Measurements from ENCODE around the gene PRKAA1.
"Not testable (repeated sequence)": the region's sequence is repeated elsewhere in the genome, so short reads cannot be mapped to it uniquely, and the experiment has no call there.

Gene PRKAA1

GRCh38 chr5:40825461-40826043 is 27.4 kb upstream of the PRKAA1 start:
- DNase-seq = not testable (repeated sequence)

GRCh38 chr5:40823459-40823858 is 25.3 kb upstream of the PRKAA1 start:
- no peak for DNase-seq

- no peak for DNase-seq
Measured at GRCh38 chr5:40813698-40814281, 15.6 kb upstream of the PRKAA1 start.

- no peak for DNase-seq
Measured at GRCh38 chr5:40812125-40812524, 14.0 kb upstream of the PRKAA1 start.

- no peak for DNase-seq
Measured at GRCh38 chr5:40801771-40802562, 3.8 kb upstream of the PRKAA1 start.

GRCh38 chr5:40799258-40799657 is 1.1 kb upstream of the PRKAA1 start:
- peak in 1 of 3 experiments; percentile 16 for DNase-seq

- no peak for DNase-seq
Measured at GRCh38 chr5:40798801-40799210, 632 bp upstream of the PRKAA1 start.

GRCh38 chr5:40797273-40798011 is 732 bp downstream of the PRKAA1 start:
- peak; percentile 60 to 92 (median 91) for DNase-seq

- DNase-seq = no peak
Measured at GRCh38 chr5:40796487-40796889, 1.7 kb downstream of the PRKAA1 start.

- not testable (repeated sequence) for DNase-seq
Measured at GRCh38 chr5:40794877-40795276, 3.3 kb downstream of the PRKAA1 start.

GRCh38 chr5:40794340-40794739 is 3.8 kb downstream of the PRKAA1 start:
- DNase-seq = not testable (repeated sequence)

- DNase-seq = not testable (repeated sequence)
Measured at GRCh38 chr5:40792691-40793090, 5.5 kb downstream of the PRKAA1 start.

- no peak for DNase-seq
Measured at GRCh38 chr5:40791715-40792139, 6.4 kb downstream of the PRKAA1 start.

GRCh38 chr5:40790947-40791593 is 7.1 kb downstream of the PRKAA1 start:
- no peak for DNase-seq

GRCh38 chr5:40788941-40789340 is 9.2 kb downstream of the PRKAA1 start:
- not testable (repeated sequence) for DNase-seq

- DNase-seq = no peak
Measured at GRCh38 chr5:40787986-40788385, 10.2 kb downstream of the PRKAA1 start.

GRCh38 chr5:40786664-40787063 is 11.5 kb downstream of the PRKAA1 start:
- DNase-seq = not testable (repeated sequence)

GRCh38 chr5:40784916-40785315 is 13.3 kb downstream of the PRKAA1 start:
- DNase-seq = no peak

GRCh38 chr5:40784027-40784653 is 14.0 kb downstream of the PRKAA1 start:
- no peak for DNase-seq

GRCh38 chr5:40781843-40782409 is 16.2 kb downstream of the PRKAA1 start:
- DNase-seq = no peak

- DNase-seq = no peak
Measured at GRCh38 chr5:40780858-40781257, 17.3 kb downstream of the PRKAA1 start.

GRCh38 chr5:40780199-40780598 is 18.0 kb downstream of the PRKAA1 start:
- DNase-seq = no peak
